Measurements from ENCODE around the gene TRDN.

Gene TRDN

GRCh38 chr6:123635144-123635543 is 1.6 kb downstream of the TRDN start (continued):
- TF ChIP-seq ZNF394 (tag by site-specific recombination; IDR thresholded peaks at IDR 0.05; ENCODE audit: borderline replicate concordance) = no peak
- TF ChIP-seq PRDM2 (tag by site-specific recombination; IDR thresholded peaks at IDR 0.05; ENCODE audit: borderline replicate concordance) = no peak
- no peak for TF ChIP-seq ZNF513 (tag by site-specific recombination; IDR thresholded peaks at IDR 0.05)
- TF ChIP-seq ZNF114 (tag by site-specific recombination; IDR thresholded peaks at IDR 0.05) = no peak
- TF ChIP-seq ZNF155 (tag by site-specific recombination; IDR thresholded peaks at IDR 0.05) = no peak

GRCh38 chr6:123632641-123633040 is 4.1 kb downstream of the TRDN start:
- CTCF ChIA-PET = interaction anchor here (1.3 kb wide), 1 partner anchor 23 kb away, joined by 3 read pairs; no protein-coding TSS in a partner anchor
- H3K9me3 ChIP-seq (ENCODE audit: control insufficient read depth, insufficient read depth, low read depth, low read length) = no peaks in the 10 kb centered on the region
- POLR2A ChIA-PET = interaction anchor here (1.1 kb wide), 1 partner anchor 12 kb away, joined by 3 read pairs; no protein-coding TSS in a partner anchor

GRCh38 chr6:123629258-123629941 is 7.3 kb downstream of the TRDN start:
- ChIA-PET POLR2A (no interaction called here), CTCF (interaction anchor here (0.6 kb wide), 1 partner anchor 61 kb away, joined by 3 read pairs; no protein-coding TSS in a partner anchor)
- H3K4me1 ChIP-seq (ENCODE audit: control insufficient read depth, insufficient read depth, low read length) = no peaks in the 10 kb centered on the region
- no peak for TF ChIP-seq ZNF155 (tag by site-specific recombination; IDR thresholded peaks at IDR 0.05)
- TF ChIP-seq ZNF571 (tag by site-specific recombination; IDR thresholded peaks at IDR 0.05) = no peak
- no peak for TF ChIP-seq ZNF623 (tag by site-specific recombination; IDR thresholded peaks at IDR 0.05)
- TF ChIP-seq ZNF132 (tag by site-specific recombination; IDR thresholded peaks at IDR 0.05; ENCODE audit: borderline replicate concordance) = no peak
- H3K36me3 ChIP-seq (ENCODE audit: control insufficient read depth in 2 of 2, insufficient read depth in 1 of 2, low read length in 2 of 2) = no peaks in the 10 kb centered on the region
- H3K9me3 ChIP-seq (ENCODE audit: control insufficient read depth, insufficient read depth, low read depth, low read length) = no peaks in the 10 kb centered on the region
- no peak overlapping the region for H3K4me3 ChIP-seq (ENCODE audit: low read depth, low read length)
- H3K27ac ChIP-seq (ENCODE audit: extremely low read depth, low read depth, low read length) = no peak overlapping the region

More at GRCh38 chr6:123632641-123633040, 4.1 kb downstream of the TRDN start:
- TF ChIP-seq ZNF791 (tag by site-specific recombination; IDR thresholded peaks at IDR 0.05) (no peak), ZFP3 (tag by site-specific recombination; IDR thresholded peaks at IDR 0.05; ENCODE audit: low read depth) (no peak), BCL11A (tag by site-specific recombination; IDR thresholded peaks at IDR 0.05; ENCODE audit: low read depth) (no peak), ZNF596 (tag by site-specific recombination; IDR thresholded peaks at IDR 0.05) (no peak), ZNF777 (tag by site-specific recombination; IDR thresholded peaks at IDR 0.05; ENCODE audit: borderline replicate concordance) (no peak), IKZF3 (tag by site-specific recombination; IDR thresholded peaks at IDR 0.05) (no peak), BCL6B (tag by site-specific recombination; IDR thresholded peaks at IDR 0.05) (no peak)
- H3K27ac ChIP-seq (ENCODE audit: extremely low read depth, low read depth, low read length) = no peak overlapping the region
- H3K4me1 ChIP-seq (ENCODE audit: control insufficient read depth, insufficient read depth, low read length) = no peaks in the 10 kb centered on the region
- H3K36me3 ChIP-seq (ENCODE audit: control insufficient read depth in 2 of 2, insufficient read depth in 1 of 2, low read length in 2 of 2) = no peaks in the 10 kb centered on the region
- no peak overlapping the region for H3K4me3 ChIP-seq (ENCODE audit: low read depth, low read length)

Measured in HEK293 (cell line).